HuH-7 (cell line): ENCODE data around the gene PLEKHJ1.

Experiments
- DNase-seq: peaks from one replicate; pipeline ENCODE4 v3.0.0; 2011; ENCODE audit warnings: low spot score

PLEKHJ1 gene

DNA sequence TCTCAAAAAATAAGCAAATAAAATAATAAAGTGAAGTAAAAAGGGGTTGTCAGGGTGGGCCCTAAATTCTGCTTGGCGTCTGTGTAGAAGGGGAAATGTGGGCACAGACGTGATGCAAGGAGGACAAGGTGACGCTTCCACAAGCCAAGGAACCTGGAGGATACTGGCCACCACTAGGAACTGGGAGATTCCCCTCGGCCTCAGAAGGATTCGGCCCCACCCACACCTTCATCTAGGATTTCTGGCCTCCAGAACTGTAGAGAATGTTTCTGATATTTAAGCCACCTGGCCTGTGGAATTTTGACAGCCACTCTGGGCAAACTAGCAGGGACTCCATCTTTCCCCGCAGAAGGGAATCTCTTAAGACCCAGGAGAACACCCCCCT is 1.1 kb downstream of the PLEKHJ1 start:
- no peak for DNase-seq

DNA sequence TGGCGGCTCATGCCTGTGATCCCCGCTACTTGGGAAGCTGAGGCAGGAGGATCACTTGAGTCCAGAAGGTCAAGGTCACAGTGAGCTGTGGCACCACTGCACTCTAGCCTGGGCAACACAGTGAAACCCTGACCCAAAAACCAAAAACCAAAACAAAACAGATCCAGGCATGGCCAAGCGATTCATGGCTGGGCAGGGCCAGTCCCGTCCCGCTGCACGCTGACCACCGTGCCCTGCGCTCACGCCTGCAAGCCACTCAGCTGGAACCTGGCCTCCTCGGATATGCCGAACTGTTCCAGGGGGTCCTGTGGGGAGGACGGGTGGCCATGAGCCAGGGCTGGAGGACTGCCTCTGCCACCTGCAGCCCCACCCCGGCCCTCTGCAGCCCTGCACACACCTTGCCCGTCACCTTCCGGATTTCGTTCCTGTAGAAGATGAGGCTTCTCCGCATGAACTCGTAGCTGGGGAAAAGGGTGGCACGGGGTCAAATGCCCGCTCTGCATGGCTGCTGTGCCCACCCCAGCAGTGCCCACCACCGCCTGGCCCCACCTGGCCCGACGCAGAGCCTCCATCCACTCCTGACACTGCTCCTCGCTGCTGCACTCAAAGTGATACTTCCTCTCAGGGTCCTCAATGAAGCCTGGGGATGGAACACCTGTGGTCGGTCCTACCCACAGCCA is 2.4 kb downstream of the PLEKHJ1 start:
- DNase-seq, result no peak

- DNase-seq, result no peak
Observed at GRCh38 chr19:2232286-2233151, 3.6 kb downstream of the PLEKHJ1 start.

- peak; percentile 53 for DNase-seq
Observed at GRCh38 chr19:2231621-2232221, 4.4 kb downstream of the PLEKHJ1 start.

GRCh38 chr19:2230807-2231533 is 5.2 kb downstream of the PLEKHJ1 start:
- DNase-seq, result no peak

DNA sequence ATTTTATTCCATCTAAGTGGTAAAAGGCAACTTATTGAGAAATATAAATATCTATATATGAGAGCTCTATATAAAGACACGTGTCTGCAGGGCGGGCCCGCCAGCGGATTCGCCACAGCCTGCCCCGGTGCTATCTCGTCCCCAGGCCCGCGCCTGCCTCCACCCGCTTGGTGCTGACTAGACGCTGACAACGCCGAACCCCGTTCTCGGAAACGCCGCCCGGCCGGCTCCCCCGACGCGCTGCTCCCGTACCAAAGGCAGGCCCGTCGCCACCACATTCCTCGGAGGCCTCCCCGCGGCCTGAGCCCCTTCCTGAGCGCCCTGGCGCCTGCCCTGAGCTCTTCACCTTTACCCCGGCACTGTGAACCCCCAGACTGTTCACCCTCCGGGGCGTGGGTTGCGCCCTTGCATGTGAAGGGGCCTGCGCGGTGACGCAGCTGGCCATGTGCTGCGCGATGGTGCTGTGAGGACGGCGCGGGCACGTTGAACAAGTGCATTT is 6.0 kb downstream of the PLEKHJ1 start:
- DNase-seq, result no peak

DNA sequence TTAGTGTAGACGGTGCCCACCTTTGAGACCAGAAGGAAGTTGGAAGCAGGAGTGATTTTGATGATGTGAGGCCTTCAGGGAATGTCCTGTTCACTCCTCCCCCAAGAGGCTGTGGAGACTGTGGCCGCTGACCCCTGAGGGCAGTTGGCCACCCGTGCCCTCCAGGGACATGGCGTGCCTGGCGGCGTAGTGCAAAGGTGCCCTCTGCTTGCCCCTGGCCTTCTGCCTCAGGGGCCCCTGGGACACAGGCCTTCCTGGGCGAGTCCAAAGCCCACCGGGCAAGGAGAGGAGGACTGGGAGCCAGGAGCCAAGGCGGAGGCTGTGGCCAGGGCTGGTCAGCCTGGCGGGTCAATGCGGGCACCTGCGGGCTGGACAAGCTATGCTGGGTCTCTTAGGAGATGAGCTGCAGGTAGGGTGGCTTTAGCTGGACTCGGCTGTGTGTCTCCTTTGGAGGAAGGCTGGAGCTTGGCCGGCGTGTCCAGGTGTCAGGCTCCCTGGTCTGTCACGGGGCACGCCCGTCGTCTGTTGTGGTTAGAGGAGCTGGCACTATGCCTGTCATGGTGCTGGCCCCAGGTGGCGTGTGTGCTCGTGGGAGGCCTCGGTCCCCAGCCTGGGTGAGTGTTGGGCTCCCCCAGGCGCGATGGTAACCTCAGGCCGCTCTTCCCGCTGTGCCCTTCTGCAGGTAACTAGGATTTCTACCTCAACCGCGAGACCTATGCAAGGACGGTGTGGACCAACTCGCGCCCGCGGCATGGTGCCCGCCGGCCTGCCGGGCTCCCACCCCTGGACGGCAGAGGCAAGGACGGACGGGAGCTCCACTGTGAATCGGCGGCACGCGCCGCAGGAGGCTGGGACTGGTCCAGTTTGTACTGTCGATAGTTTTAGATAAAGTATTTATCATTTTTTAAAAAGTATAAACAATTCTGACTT is 6.8 kb downstream of the PLEKHJ1 start:
- DNase-seq, result no peak

- DNase-seq, result no peak
Observed at GRCh38 chr19:2228157-2229030, 7.7 kb downstream of the PLEKHJ1 start.

GRCh38 chr19:2227415-2228156 is 8.5 kb downstream of the PLEKHJ1 start:
- DNase-seq, result no peak

DNA sequence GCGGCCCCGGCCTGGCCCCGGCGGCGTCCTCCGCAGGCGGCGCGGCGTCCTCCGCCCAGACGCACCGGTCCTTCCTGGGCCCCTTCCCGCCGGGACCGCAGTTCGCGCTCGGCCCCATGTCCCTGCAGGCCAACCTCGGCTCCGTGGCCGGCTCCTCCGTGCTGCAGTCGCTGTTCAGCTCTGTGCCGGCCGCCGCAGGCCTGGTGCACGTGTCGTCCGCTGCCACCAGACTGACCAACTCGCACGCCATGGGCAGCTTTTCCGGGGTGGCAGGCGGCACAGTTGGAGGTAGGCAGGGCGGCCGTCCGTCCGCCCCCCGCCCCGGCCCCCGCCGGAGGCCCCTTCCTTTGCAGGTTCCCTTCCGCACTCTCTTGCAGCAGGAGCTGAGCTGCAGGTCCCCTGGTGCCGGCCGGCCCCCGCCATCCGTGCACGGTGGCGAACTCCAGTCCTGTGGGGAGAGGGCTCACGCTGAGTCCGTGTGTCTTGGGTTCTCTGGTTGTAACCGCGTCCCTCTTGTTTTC is 9.2 kb downstream of the PLEKHJ1 start:
- DNase-seq, result no peak

DNA sequence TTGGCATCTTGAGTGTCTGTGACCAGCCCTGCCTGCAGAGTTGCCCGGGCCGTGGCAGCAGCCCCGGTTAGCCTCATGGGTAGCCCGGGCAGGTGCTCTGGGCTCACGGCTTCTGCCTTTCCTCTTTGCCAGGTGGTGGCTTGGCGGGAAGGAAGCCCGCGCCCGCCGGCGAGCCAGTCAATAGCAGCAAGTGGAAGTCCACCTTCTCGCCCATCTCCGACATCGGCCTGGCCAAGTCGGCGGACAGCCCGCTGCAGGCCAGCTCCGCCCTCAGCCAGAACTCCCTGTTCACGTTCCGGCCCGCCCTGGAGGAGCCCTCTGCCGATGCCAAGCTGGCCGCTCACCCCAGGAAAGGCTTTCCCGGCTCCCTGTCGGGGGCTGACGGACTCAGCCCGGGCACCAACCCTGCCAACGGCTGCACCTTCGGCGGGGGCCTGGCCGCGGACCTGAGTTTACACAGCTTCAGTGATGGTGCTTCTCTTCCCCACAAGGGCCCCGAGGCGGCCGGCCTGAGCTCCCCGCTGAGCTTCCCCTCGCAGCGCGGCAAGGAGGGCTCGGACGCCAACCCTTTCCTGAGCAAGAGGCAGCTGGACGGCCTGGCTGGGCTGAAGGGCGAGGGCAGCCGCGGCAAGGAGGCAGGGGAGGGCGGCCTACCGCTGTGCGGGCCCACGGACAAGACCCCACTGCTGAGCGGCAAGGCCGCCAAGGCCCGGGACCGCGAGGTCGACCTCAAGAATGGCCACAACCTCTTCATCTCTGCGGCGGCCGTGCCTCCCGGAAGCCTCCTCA is 9.9 kb downstream of the PLEKHJ1 start:
- no peak for DNase-seq

GRCh38 chr19:2225415-2226050 is 10.6 kb downstream of the PLEKHJ1 start:
- DNase-seq, result no peak

DNA sequence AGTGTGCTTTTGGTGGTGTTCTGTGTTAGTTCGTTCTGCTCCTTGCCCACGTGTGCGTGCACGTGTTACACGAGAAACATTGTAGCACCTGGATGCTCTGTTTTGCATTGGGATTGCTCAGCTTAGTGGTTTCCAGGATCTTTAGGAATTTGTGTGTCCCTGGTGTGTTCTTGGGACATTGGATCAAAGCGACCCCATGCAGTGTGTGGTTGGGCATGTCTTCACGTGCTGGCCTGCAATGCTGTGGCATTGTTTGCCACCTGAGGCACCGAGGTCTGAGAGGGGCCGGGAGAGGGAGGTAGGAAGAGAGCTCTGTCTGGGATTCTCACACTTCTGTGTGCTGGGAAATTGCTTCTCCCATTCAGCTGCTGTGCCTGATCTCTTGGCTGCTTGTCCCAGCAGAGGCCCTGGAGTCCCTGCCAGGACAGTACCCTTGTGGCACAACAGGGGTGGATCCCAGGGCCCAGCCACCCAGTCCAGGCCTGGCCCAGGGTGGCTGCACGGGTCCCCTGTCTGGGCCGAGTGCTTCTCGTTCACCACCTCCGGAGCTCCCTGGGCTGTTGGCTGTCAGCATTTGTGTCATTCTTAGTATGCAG is 11.3 kb downstream of the PLEKHJ1 start:
- DNase-seq, result no peak

GRCh38 chr19:2223959-2224358 is 12.2 kb downstream of the PLEKHJ1 start:
- DNase-seq, result no peak

- no peak for DNase-seq
Observed at GRCh38 chr19:2223391-2223790, 12.7 kb downstream of the PLEKHJ1 start.

- no peak for DNase-seq
Observed at GRCh38 chr19:2221918-2222317, 14.2 kb downstream of the PLEKHJ1 start.

GRCh38 chr19:2221250-2221831 is 14.8 kb downstream of the PLEKHJ1 start:
- DNase-seq, result no peak
